IMR-90 (cell line): ENCODE measurements around the gene PTN. TPM values are rescaled to one million over a fixed set of nuclear protein-coding genes. Genes with fewer than 3 reads are reported as not detected.

Source experiments
- ATAC-seq: fragments of 200-7000 bp; cut with Tn5 transposase; 2 replicates; pipeline ENCODE4 v1.9.1; 2020; ENCODE audit warnings: low read depth, mild to moderate bottlenecking, moderate library complexity
- BruUV-seq: library from RNA; stranded (reverse); fragments of 400-500 nt; replicated peaks from 2 replicates; lab custom pipeline; 2021; lab: Mats Ljungman, UMichigan
- CTCF ChIA-PET: fragments of 300-600 bp; formaldehyde crosslinking; extraction: SDS; loops from one replicate; lab custom pipeline; 2021; ENCODE audit warnings: antibody characterized with exemption; lab: Yijun Ruan, JAX
- POLR2A ChIA-PET: fragments of 300-600 bp; sonication (Branson Sonifier 250); formaldehyde crosslinking; loops from one replicate; lab custom pipeline; 2022; ENCODE audit warnings: antibody characterized with exemption; ENCODE audit not compliant: unreplicated experiment; lab: Charles Lee
- DNase-seq: peaks from one replicate; pipeline ENCODE4 v3.0.0; 2013
- H2AFZ ChIP-seq: replicated peaks from 2 replicates; pipeline ENCODE3; 2013; ENCODE audit warnings: low read length, mild to moderate bottlenecking; ENCODE audit not compliant: poor library complexity
- H2AK5ac ChIP-seq: 2 replicates; pipeline ENCODE4 v1.6.1; 2013; ENCODE audit warnings: low read depth, low read length, inconsistent platforms
- H2AK9ac ChIP-seq: replicated peaks from 2 replicates; pipeline ENCODE3; 2013; ENCODE audit warnings: mild to moderate bottlenecking, low read depth, low read length, moderate library complexity; ENCODE audit not compliant: poor library complexity
- H2BK120ac ChIP-seq: 2 replicates; pipeline ENCODE4 v1.6.1; 2013; ENCODE audit warnings: low read depth, low read length, inconsistent platforms
- H2BK15ac ChIP-seq: 3 replicates; pipeline ENCODE4 v1.6.1; 2013; ENCODE audit warnings: low read depth, low read length, inconsistent platforms
- H2BK20ac ChIP-seq: 2 replicates; pipeline ENCODE4 v1.6.1; 2013; ENCODE audit warnings: low read depth, mild to moderate bottlenecking, inconsistent platforms, low read length, moderate library complexity
- H2BK5ac ChIP-seq: 2 replicates; pipeline ENCODE4 v1.6.1; 2013; ENCODE audit warnings: mild to moderate bottlenecking, low read depth, low read length, inconsistent platforms; ENCODE audit not compliant: poor library complexity, severe bottlenecking
- H3K14ac ChIP-seq: replicated peaks from 2 replicates; pipeline ENCODE4 v1.6.1; 2013; ENCODE audit warnings: low read depth, low read length, inconsistent platforms
- H3K18ac ChIP-seq: 2 replicates; pipeline ENCODE4 v1.6.1; 2013; ENCODE audit warnings: low read depth, low read length, control low read depth
- H3K23ac ChIP-seq: 2 replicates; pipeline ENCODE4 v1.6.1; 2013; ENCODE audit warnings: low read depth, low read length, inconsistent platforms
- H3K27ac ChIP-seq: 2 replicates; pipeline ENCODE4 v1.5.1; 2013; ENCODE audit warnings: mild to moderate bottlenecking, control low read depth, low read length; ENCODE audit not compliant: insufficient read depth
- H3K27me3 ChIP-seq: 2 replicates; pipeline ENCODE4 v1.6.1; 2013; ENCODE audit warnings: low read length; ENCODE audit not compliant: control insufficient read depth, insufficient read depth
- H3K36me3 ChIP-seq: 2 replicates; pipeline ENCODE4 v1.6.1; 2013; ENCODE audit warnings: low read length, mixed read lengths; ENCODE audit not compliant: control insufficient read depth, insufficient read depth
- H3K4ac ChIP-seq: 2 replicates; pipeline ENCODE4 v1.6.1; 2013; ENCODE audit warnings: low read depth, low read length, inconsistent platforms
- H3K4me1 ChIP-seq: 2 replicates; pipeline ENCODE4 v1.6.1; 2013; ENCODE audit warnings: low read length, mixed read lengths; ENCODE audit not compliant: control insufficient read depth, insufficient read depth
- H3K4me2 ChIP-seq: 2 replicates; pipeline ENCODE4 v1.6.1; 2013; ENCODE audit warnings: low read depth, mild to moderate bottlenecking, control low read depth, low read length, moderate library complexity
- H3K4me3 ChIP-seq: 2 replicates; pipeline ENCODE4 v1.5.1; 2013; ENCODE audit warnings: low read depth, mild to moderate bottlenecking, control low read depth, low read length, moderate library complexity; ENCODE audit not compliant: insufficient read depth
- H3K56ac ChIP-seq: 2 replicates; pipeline ENCODE4 v1.6.1; 2013; ENCODE audit warnings: low read length, inconsistent platforms; ENCODE audit not compliant: insufficient read depth; ENCODE audit errors: extremely low read depth
- H3K79me1 ChIP-seq, 2 experiments: 2 replicates each; pipeline ENCODE4 v1.6.1; 2013; ENCODE audit warnings: low read length in 2 of 2, inconsistent platforms in 1 of 2, low read depth in 1 of 2
- H3K9ac ChIP-seq: 2 replicates; pipeline ENCODE4 v1.6.1; 2013; ENCODE audit warnings: low read depth, low read length, control low read depth
- H3K9me1 ChIP-seq: 2 replicates; pipeline ENCODE4 v1.6.1; 2013; ENCODE audit warnings: low read length, inconsistent platforms; ENCODE audit not compliant: insufficient read depth
- H3K9me3 ChIP-seq: 2 replicates; pipeline ENCODE4 v1.6.1; 2013; ENCODE audit warnings: low read length; ENCODE audit not compliant: control insufficient read depth, insufficient read depth
- H4K20me1 ChIP-seq: 2 replicates; pipeline ENCODE4 v1.6.1; 2013; ENCODE audit warnings: low read length, inconsistent platforms; ENCODE audit not compliant: insufficient read depth
- H4K5ac ChIP-seq: 2 replicates; pipeline ENCODE4 v1.6.1; 2013; ENCODE audit warnings: mild to moderate bottlenecking, low read depth, low read length, control low read depth
- H4K8ac ChIP-seq, 2 experiments: 2 replicates each; pipeline ENCODE4 v1.6.1; 2013; ENCODE audit warnings: low read depth in 2 of 2, low read length in 2 of 2, control low read depth in 1 of 2, inconsistent platforms in 1 of 2
- H4K91ac ChIP-seq: 2 replicates; pipeline ENCODE4 v1.6.1; 2013; ENCODE audit warnings: low read depth, low read length, inconsistent platforms; ENCODE audit not compliant: insufficient read depth
- BHLHE40 ChIP-seq: fragments of 150-350 bp; IDR thresholded peaks from 2 replicates; pipeline ENCODE4 v1.6.1; 2016; ENCODE audit warnings: mild to moderate bottlenecking, low read depth, low read length
- CTCF ChIP-seq: conservative IDR thresholded peaks from 2 replicates; pipeline ENCODE4 v1.5.1; 2012; ENCODE audit warnings: mild to moderate bottlenecking, low read depth, low read length, improper control_type of control experiment
- ELK1 ChIP-seq: fragments of 150-350 bp; IDR thresholded peaks from 2 replicates; pipeline ENCODE4 v1.6.1; 2016; ENCODE audit warnings: low read depth, mild to moderate bottlenecking, low read length, moderate library complexity, borderline replicate concordance
- FOS ChIP-seq: fragments of 150-350 bp; IDR thresholded peaks from 2 replicates; pipeline ENCODE4 v1.6.1; 2016; ENCODE audit warnings: low read depth, low read length
- MAZ ChIP-seq: IDR thresholded peaks from 2 replicates; pipeline ENCODE4 v1.6.1; 2012; ENCODE audit warnings: low read depth, mild to moderate bottlenecking, low read length, improper control_type of control experiment, moderate library complexity, borderline replicate concordance
- NFE2L2 ChIP-seq: fragments of 150-350 bp; IDR thresholded peaks from 2 replicates; pipeline ENCODE4 v1.6.1; 2016; ENCODE audit warnings: low read depth, mild to moderate bottlenecking, low read length
- RAD21 ChIP-seq: IDR thresholded peaks from 2 replicates; pipeline ENCODE4 v1.6.1; 2012; ENCODE audit warnings: low read length, improper control_type of control experiment
- SMC3 ChIP-seq: fragments of 150-350 bp; IDR thresholded peaks from 2 replicates; pipeline ENCODE4 v1.6.1; 2016; ENCODE audit warnings: low read depth, mild to moderate bottlenecking, antibody characterized with exemption, low read length, moderate library complexity
- USF2 ChIP-seq: fragments of 150-350 bp; IDR thresholded peaks from 2 replicates; pipeline ENCODE4 v1.6.1; 2017; ENCODE audit warnings: mild to moderate bottlenecking, antibody characterized with exemption, low read length, low read depth
- WGBS, 2 experiments: methylation state at CpG; one replicate each; pipeline versions ENCODE4 v1.1.5 to v1.1.7; 2013; ENCODE audit warnings: missing lambda C conversion rate in 2 of 2; ENCODE audit not compliant: insufficient read length in 1 of 2; ENCODE audit errors: extremely low coverage in 2 of 2; 5-methylcytosine and 5-hydroxymethylcytosine counted together
- dilution Hi-C: fragments of 300-500 bp; cut with HindIII; formaldehyde crosslinking; loops from one replicate; pipeline ENCODE4 v1.14.3; 2018; ENCODE audit warnings: low sequenced_read_pairs; ENCODE audit not compliant: unreplicated experiment
- in situ Hi-C: fragments of 300-500 bp; cut with MboI; formaldehyde crosslinking; loops from 3 replicates; pipeline ENCODE4 v1.14.3; 2019; ENCODE audit warnings: low sequenced_read_pairs, inconsistent platforms, mixed read lengths
- intact Hi-C: fragments of 100-400 bp; cut with micrococcal nuclease; formaldehyde crosslinking; loops from 2 replicates; pipeline ENCODE4 v1.10.0; 2022
- polyA plus RNA-seq, 3 experiments: library from polyadenylated mRNA; depleted of rRNA; stranded (reverse); fragments of >200 nt; gene quantifications; 2 replicates each; pipeline ENCODE4 v1.2.3, GENCODE V29; 2012; ENCODE audit warnings: low replicate concordance in 1 of 3
- total RNA-seq: library from RNA; depleted of rRNA; stranded (reverse); fragments of >200 nt; gene quantifications from 2 replicates; pipeline ENCODE4 v1.2.3, GENCODE V29; 2012

The PTN gene
- total and polyA plus RNA-seq, 2 of the 4 experiments (the other 2 are of a cell fraction), result 61.7 to 186 TPM

GRCh38 chr7:137329411-137329810, 14.1 kb downstream of the PTN start:
- BruUV-seq, result no TSS peak
- no peaks in the 10 kb centered on the region for H4K20me1 ChIP-seq
- DNase-seq, result peak; percentile 5
- H3K4me1 ChIP-seq, result peaks cover 10% of the 10 kb centered on the region
- dilution Hi-C loops (no loop called here), intact Hi-C loops (no loop called here), in situ Hi-C loops (no loop called here)
- no peak overlapping the region for H2BK5ac ChIP-seq
- no peaks in the 10 kb centered on the region for H3K9me3 ChIP-seq
- no peak overlapping the region for H4K5ac ChIP-seq
- TF ChIP-seq SMC3, result no peak
- TF ChIP-seq RAD21, result no peak
- no peak for TF ChIP-seq BHLHE40
- no peak for TF ChIP-seq MAZ
- no peak for TF ChIP-seq NFE2L2
- TF ChIP-seq ELK1, result no peak
- TF ChIP-seq CTCF, result no peak
- TF ChIP-seq FOS, result no peak
- TF ChIP-seq USF2, result no peak
- H3K36me3 ChIP-seq, result no peaks in the 10 kb centered on the region
- H4K91ac ChIP-seq, result 0 out of 2 replicates have a peak overlapping the region, but pooled peaks have one; percentile 3
- H3K27ac ChIP-seq, result no peak overlapping the region
- H3K4me2 ChIP-seq, result no peak overlapping the region
- no peak overlapping the region for H3K18ac ChIP-seq
- no peak for ATAC-seq
- H3K4ac ChIP-seq, result 0 out of 2 replicates have a peak overlapping the region, but pooled peaks have one; percentile 10
- no peak overlapping the region for H2AK9ac ChIP-seq
- H3K23ac ChIP-seq, result no peak overlapping the region; the same call in 1 of the 2 replicates
- H2BK15ac ChIP-seq, result no peak overlapping the region
- WGBS, 2 experiments, result no CpG with 5 or more reads among the region's 1 CpG
- H2AK5ac ChIP-seq, result 0 out of 2 replicates have a peak overlapping the region, but pooled peaks have one; percentile 60
- no peak overlapping the region; the same call in 1 of the 2 replicates for H2BK20ac ChIP-seq
- no peak overlapping the region for H4K8ac ChIP-seq
- no peak overlapping the region for H2AFZ ChIP-seq
- CTCF ChIA-PET, result interaction anchor here (1.4 kb wide), 1 partner anchor 16 kb away, joined by 3 read pairs; no protein-coding TSS in a partner anchor
- H3K56ac ChIP-seq, result no peak overlapping the region
- H3K79me1 ChIP-seq, result peaks cover 5 to 46% of the 10 kb centered on the region in 2 experiments; a peak in 3 of 4 replicates
- POLR2A ChIA-PET, result no interaction called here
- H3K9ac ChIP-seq, result no peak overlapping the region
- H2BK120ac ChIP-seq, result no peak overlapping the region
- H3K14ac ChIP-seq, result 0 out of 2 replicates have a peak overlapping the region, but pooled peaks have one; percentile 71
- no peaks in the 10 kb centered on the region for H3K27me3 ChIP-seq
- H3K9me1 ChIP-seq, result peaks cover 6% of the 10 kb centered on the region; the same call in 1 of the 2 replicates
- no peak overlapping the region for H3K4me3 ChIP-seq
